Keratinocyte (primary cell): ENCODE data around the gene ABCD3. TPM values are rescaled to one million over a fixed set of nuclear protein-coding genes. Genes with fewer than 3 reads are reported as not detected.

Source experiments
- DNase-seq: peaks from one replicate; pipeline ENCODE4 v3.0.0-alpha.2; 2011; ENCODE audit warnings: low read depth, missing footprints, low spot score
- FAIRE-seq: peaks from 2 replicates; lab custom pipeline; 2011; peaks lifted over from hg19 to GRCh38; lab: Jason Lieb, UNC
- H2AFZ ChIP-seq: 2 replicates; pipeline ENCODE4 v1.6.0; 2012; ENCODE audit warnings: low read length, control low read depth, inconsistent platforms; ENCODE audit not compliant: control insufficient read depth
- H3K27ac ChIP-seq: 2 replicates; pipeline ENCODE4 v1.5.1; 2011; ENCODE audit warnings: low read length; ENCODE audit not compliant: control insufficient read depth, insufficient read depth
- H3K27me3 ChIP-seq: 3 replicates; pipeline ENCODE4 v1.6.0; 2011; ENCODE audit warnings: low read length; ENCODE audit not compliant: control insufficient read depth, insufficient read depth; ENCODE audit errors: extremely low read depth
- H3K36me3 ChIP-seq, 2 experiments: 2 replicates in 1 of 2; 3 replicates in 1 of 2; pipeline ENCODE4 v1.5.1; 2011; ENCODE audit warnings: low read length in 2 of 2, mild to moderate bottlenecking in 1 of 2; ENCODE audit not compliant: control insufficient read depth in 2 of 2, insufficient read depth in 2 of 2; ENCODE audit errors: extremely low read depth in 1 of 2
- H3K4me1 ChIP-seq: 3 replicates; pipeline ENCODE4 v1.5.1; 2011; ENCODE audit warnings: low read length; ENCODE audit not compliant: control insufficient read depth, insufficient read depth; ENCODE audit errors: extremely low read depth
- H3K4me2 ChIP-seq: 3 replicates; pipeline ENCODE4 v1.6.0; 2011; ENCODE audit warnings: low read depth, low read length; ENCODE audit not compliant: control insufficient read depth, insufficient read depth; ENCODE audit errors: extremely low read depth
- H3K4me3 ChIP-seq, 3 experiments: fragments of 200-600 bp in 1 of 3; sonication (generic) in 1 of 3; 2 replicates in 2 of 3; 3 replicates in 1 of 3; pipeline ENCODE4 v1.5.1; 2011 to 2016; ENCODE audit warnings: low read length in 3 of 3, mild to moderate bottlenecking in 3 of 3, control low read depth in 2 of 3, inconsistent platforms in 1 of 3, low read depth in 1 of 3, mixed read lengths in 1 of 3, mixed run types in 1 of 3, moderate library complexity in 1 of 3; ENCODE audit not compliant: control insufficient read depth in 2 of 3, insufficient read depth in 2 of 3; ENCODE audit errors: extremely low read depth in 1 of 3
- H3K79me2 ChIP-seq: 2 replicates; pipeline ENCODE4 v1.6.0; 2012; ENCODE audit warnings: low read length; ENCODE audit not compliant: control insufficient read depth, insufficient read depth
- H3K9ac ChIP-seq: 3 replicates; pipeline ENCODE4 v1.6.0; 2011; ENCODE audit warnings: low read length; ENCODE audit not compliant: control insufficient read depth, insufficient read depth; ENCODE audit errors: extremely low read depth
- H3K9me1 ChIP-seq: 3 replicates; pipeline ENCODE4 v1.6.0; 2011; ENCODE audit warnings: low read length; ENCODE audit not compliant: control insufficient read depth, insufficient read depth; ENCODE audit errors: extremely low read depth
- H3K9me3 ChIP-seq: 2 replicates; pipeline ENCODE4 v1.5.1; 2012; ENCODE audit warnings: low read depth, low read length; ENCODE audit not compliant: control insufficient read depth
- H4K20me1 ChIP-seq: 3 replicates; pipeline ENCODE4 v1.6.0; 2011; ENCODE audit warnings: low read length; ENCODE audit not compliant: control insufficient read depth, insufficient read depth; ENCODE audit errors: extremely low read depth
- EZH2 ChIP-seq: IDR thresholded peaks from one replicate; pipeline ENCODE4 v1.6.1; 2012; ENCODE audit warnings: inconsistent platforms, mild to moderate bottlenecking, low read length, moderate library complexity
- dilution Hi-C: fragments of 300-500 bp; cut with MboI; formaldehyde crosslinking; loops from one replicate; pipeline ENCODE4 v1.7.0; 2020; ENCODE audit warnings: low sequenced_read_pairs; ENCODE audit not compliant: extremely low pct_ligation_motif_present
- polyA plus RNA-seq, 5 experiments: library from polyadenylated mRNA; depleted of rRNA in 3 of 5; stranded (reverse) in 3 of 5; stranded (forward) in 1 of 5; unstranded in 1 of 5; fragments of >200 nt; gene quantifications; 1 replicate in 1 of 5; 2 replicates in 3 of 5; 3 replicates in 1 of 5; pipeline versions ENCODE4 v1.2.1 to v1.2.3, GENCODE V29; 2011 to 2012; ENCODE audit warnings: missing spikeins in 2 of 5, low read depth in 1 of 5, low replicate concordance in 1 of 5
- TF ChIP-seq, protein P1 (sequence below), 3 experiments: IDR thresholded peaks in 1 of 3; conservative IDR thresholded peaks in 1 of 3; optimal IDR thresholded peaks in 1 of 3; 2 replicates in 2 of 3; 3 replicates in 1 of 3; pipeline versions ENCODE3 to v1.5.1; 2011; ENCODE audit warnings: low read length in 3 of 3, mild to moderate bottlenecking in 3 of 3, moderate library complexity in 2 of 3, control low read depth in 1 of 3, inconsistent platforms in 1 of 3; ENCODE audit not compliant: insufficient read depth in 2 of 3; ENCODE audit errors: extremely low read depth in 1 of 3

Gene ABCD3
- polyA plus RNA-seq, 1 donor (not counting 4 experiments of a cell fraction or from before 2014, with no cell fraction given) = 34.9 TPM

DNA sequence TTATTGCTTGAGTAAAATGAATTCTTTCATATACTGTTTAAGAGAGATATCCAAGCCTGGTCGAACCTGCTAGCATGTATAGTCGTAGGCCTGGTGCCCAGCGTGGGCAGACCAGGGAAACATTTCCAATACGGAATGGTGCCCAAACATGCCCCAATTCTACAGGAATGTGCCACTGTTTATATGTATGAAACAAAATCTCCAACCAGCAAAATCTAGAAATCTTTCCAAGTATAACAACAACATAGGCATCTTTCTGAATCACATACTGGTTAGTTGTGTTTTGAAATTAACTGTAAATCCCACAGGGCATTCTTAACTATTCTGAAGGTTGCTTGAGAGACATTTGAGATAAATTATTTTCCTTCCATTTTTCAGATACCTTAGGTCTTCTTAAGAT, 17.0 kb upstream of the ABCD3 start:
- no peak overlapping the region for H3K9ac ChIP-seq
- FAIRE-seq (no peak), DNase-seq (no peak)
- no peaks in the 10 kb centered on the region for H3K36me3 ChIP-seq
- no peaks in the 10 kb centered on the region for H3K9me1 ChIP-seq
- H4K20me1 ChIP-seq = no peaks in the 10 kb centered on the region
- H2AFZ ChIP-seq = peak overlapping the region; percentile 28
- H3K4me3 ChIP-seq = no peak overlapping the region
- TF ChIP-seq, protein P1, sequence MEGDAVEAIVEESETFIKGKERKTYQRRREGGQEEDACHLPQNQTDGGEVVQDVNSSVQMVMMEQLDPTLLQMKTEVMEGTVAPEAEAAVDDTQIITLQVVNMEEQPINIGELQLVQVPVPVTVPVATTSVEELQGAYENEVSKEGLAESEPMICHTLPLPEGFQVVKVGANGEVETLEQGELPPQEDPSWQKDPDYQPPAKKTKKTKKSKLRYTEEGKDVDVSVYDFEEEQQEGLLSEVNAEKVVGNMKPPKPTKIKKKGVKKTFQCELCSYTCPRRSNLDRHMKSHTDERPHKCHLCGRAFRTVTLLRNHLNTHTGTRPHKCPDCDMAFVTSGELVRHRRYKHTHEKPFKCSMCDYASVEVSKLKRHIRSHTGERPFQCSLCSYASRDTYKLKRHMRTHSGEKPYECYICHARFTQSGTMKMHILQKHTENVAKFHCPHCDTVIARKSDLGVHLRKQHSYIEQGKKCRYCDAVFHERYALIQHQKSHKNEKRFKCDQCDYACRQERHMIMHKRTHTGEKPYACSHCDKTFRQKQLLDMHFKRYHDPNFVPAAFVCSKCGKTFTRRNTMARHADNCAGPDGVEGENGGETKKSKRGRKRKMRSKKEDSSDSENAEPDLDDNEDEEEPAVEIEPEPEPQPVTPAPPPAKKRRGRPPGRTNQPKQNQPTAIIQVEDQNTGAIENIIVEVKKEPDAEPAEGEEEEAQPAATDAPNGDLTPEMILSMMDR (optimal IDR thresholded peaks at IDR 0.05 in 1 of 3, IDR thresholded peaks at IDR 0.05 in 1 of 3, conservative IDR thresholded peaks at IDR 0.05 in 1 of 3; ENCODE audit: extremely low read depth in 1 of 3, insufficient read depth in 2 of 3, low read length in 3 of 3) = no peak
- no peak for TF ChIP-seq EZH2
- H3K9me3 ChIP-seq = no peaks in the 10 kb centered on the region
- peaks cover 5% of the 10 kb centered on the region for H3K4me1 ChIP-seq
- H3K27me3 ChIP-seq = no peaks in the 10 kb centered on the region
- no peak overlapping the region for H3K27ac ChIP-seq
- dilution Hi-C loops = no loop called here
- no peaks in the 10 kb centered on the region for H3K79me2 ChIP-seq
- H3K4me2 ChIP-seq = no peak overlapping the region

DNA sequence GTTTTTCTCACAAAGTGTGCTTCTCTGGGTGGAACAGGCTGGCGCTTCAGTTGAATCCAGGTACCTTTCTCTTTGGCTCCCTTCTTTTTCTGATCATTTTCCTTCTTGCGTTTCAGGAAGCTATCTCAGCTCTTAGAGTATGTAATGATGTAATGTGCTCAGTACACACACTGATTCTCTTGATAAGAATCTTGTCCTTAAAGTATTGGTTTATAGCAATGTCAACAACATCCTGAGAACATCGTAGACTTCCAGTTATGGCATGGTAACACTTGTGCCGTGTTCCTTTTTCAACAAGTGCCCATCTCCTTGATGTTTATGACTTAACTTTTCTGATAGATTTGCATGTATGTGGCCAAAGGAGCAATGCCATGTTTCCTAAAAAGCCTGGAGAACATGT, 11.7 kb upstream of the ABCD3 start:
- Histone ChIP-seq H3K4me3 (no peak overlapping the region), H2AFZ (peak overlapping the region; percentile 42), H3K36me3 (no peaks in the 10 kb centered on the region), H3K9me1 (no peaks in the 10 kb centered on the region), H3K4me1 (no peaks in the 10 kb centered on the region), H3K79me2 (no peaks in the 10 kb centered on the region), H4K20me1 (no peaks in the 10 kb centered on the region), H3K9ac (no peak overlapping the region), H3K27me3 (no peaks in the 10 kb centered on the region), H3K9me3 (no peaks in the 10 kb centered on the region), H3K27ac (no peak overlapping the region), H3K4me2 (no peak overlapping the region)
- dilution Hi-C loops = no loop called here
- DNase-seq (no peak), FAIRE-seq (no peak)
- TF ChIP-seq, protein P1 (optimal IDR thresholded peaks at IDR 0.05 in 1 of 3, IDR thresholded peaks at IDR 0.05 in 1 of 3, conservative IDR thresholded peaks at IDR 0.05 in 1 of 3; ENCODE audit: extremely low read depth in 1 of 3, insufficient read depth in 2 of 3, low read length in 3 of 3) = no peak
- TF ChIP-seq EZH2 = no peak
